Retinal pigment epithelial cell (primary cell): ENCODE results near the gene KRTAP10-11.

ENCODE experiments used
- DNase-seq: peaks from one replicate; pipeline ENCODE4 v3.0.0-alpha.2; 2010; ENCODE audit warnings: low read depth
- H3K4me3 ChIP-seq: 2 replicates; pipeline ENCODE4 v1.5.1; 2011; ENCODE audit warnings: mild to moderate bottlenecking, low read length, control low read depth, moderate library complexity
- CTCF ChIP-seq: conservative IDR thresholded peaks from 2 replicates; pipeline ENCODE4 v1.5.1; 2011; ENCODE audit warnings: low read depth, low read length, control low read depth, inconsistent platforms

The KRTAP10-11 gene

GRCh38 chr21:44647222-44647552 is 973 bp downstream of the KRTAP10-11 start:
- DNase-seq, result no peak
- H3K4me3 ChIP-seq, result no peak overlapping the region
- TF ChIP-seq CTCF, result no peak

- no peak for TF ChIP-seq CTCF
- H3K4me3 ChIP-seq, result no peak overlapping the region
- DNase-seq, result no peak
Observed at GRCh38 chr21:44648557-44649311, 2.5 kb downstream of the KRTAP10-11 start.

- no peak overlapping the region for H3K4me3 ChIP-seq
- no peak for DNase-seq
- no peak for TF ChIP-seq CTCF
Observed at GRCh38 chr21:44649521-44650100, 3.4 kb downstream of the KRTAP10-11 start.

GRCh38 chr21:44650265-44650972 is 4.2 kb downstream of the KRTAP10-11 start:
- DNase-seq, result no peak
- TF ChIP-seq CTCF, result no peak
- no peak overlapping the region for H3K4me3 ChIP-seq

GRCh38 chr21:44650973-44651675 is 4.9 kb downstream of the KRTAP10-11 start:
- no peak overlapping the region for H3K4me3 ChIP-seq
- no peak for TF ChIP-seq CTCF
- DNase-seq, result no peak

- TF ChIP-seq CTCF, result no peak
- no peak for DNase-seq
- H3K4me3 ChIP-seq, result no peak overlapping the region
Observed at GRCh38 chr21:44653123-44653522, 6.9 kb downstream of the KRTAP10-11 start.
